Breast epithelium (tissue), 4 donors: ENCODE measurements around the gene RPS2. TPM values are rescaled to one million over a fixed set of nuclear protein-coding genes. Genes with fewer than 3 reads are reported as not detected.
"Not testable (repeated sequence)": the region's sequence is repeated elsewhere in the genome, so short reads cannot be mapped to it uniquely, and the experiment has no call there.

Source experiments
- DNase-seq, 2 donors: peaks; one replicate each; pipeline ENCODE4 v3.0.0-alpha.2; 2019; ENCODE audit warnings: low spot score in 2 of 2
- H3K27ac ChIP-seq, 2 donors: fragments of 200-600 bp; sonication (generic) in 1 of 2; one replicate each; pipeline ENCODE4 v1.5.1; 2016 to 2019; ENCODE audit warnings: mild to moderate bottlenecking in 1 of 2
- H3K27me3 ChIP-seq, 2 donors: fragments of 200-600 bp; sonication (generic) in 1 of 2; one replicate each; pipeline versions ENCODE4 v1.5.1 to v1.6.0; 2017 to 2019; ENCODE audit warnings: control low read depth in 1 of 2, mild to moderate bottlenecking in 1 of 2
- H3K36me3 ChIP-seq: fragments of 200-600 bp; one replicate; pipeline ENCODE4 v1.5.1; 2019
- H3K4me1 ChIP-seq, 2 donors: fragments of 200-600 bp; sonication (generic); one replicate each; pipeline ENCODE4 v1.5.1; 2016 to 2019; ENCODE audit warnings: control low read depth in 1 of 2
- H3K4me3 ChIP-seq, 3 donors: fragments of 200-600 bp; sonication (generic); 1 replicate in 2 of 3; 2 replicates in 1 of 3; pipeline ENCODE4 v1.5.1; 2016 to 2019; ENCODE audit warnings: mild to moderate bottlenecking in 3 of 3, moderate library complexity in 2 of 3
- H3K9me3 ChIP-seq, 2 donors: fragments of 200-600 bp; sonication (generic) in 1 of 2; one replicate each; pipeline ENCODE4 v1.5.1; 2016 to 2019; ENCODE audit warnings: control low read depth in 1 of 2
- CTCF ChIP-seq, 3 donors: fragments of 450-650 bp; IDR thresholded peaks; one replicate each; pipeline ENCODE4 v1.5.1; 2016 to 2017; ENCODE audit warnings: antibody characterized with exemption in 3 of 3, mild to moderate bottlenecking in 3 of 3, moderate library complexity in 3 of 3
- POLR2A ChIP-seq: fragments of 450-650 bp; IDR thresholded peaks from one replicate; pipeline ENCODE4 v1.6.1; 2016; ENCODE audit warnings: antibody characterized with exemption, mild to moderate bottlenecking, moderate library complexity
- POLR2AphosphoS5 ChIP-seq, 3 donors: sonication (generic); formaldehyde crosslinking; IDR thresholded peaks; one replicate each; pipeline ENCODE4 v1.6.1; 2017; ENCODE audit warnings: antibody characterized with exemption in 3 of 3
- intact Hi-C: fragments of 100-400 bp; cut with DNase I; formaldehyde crosslinking; loops from one replicate; pipeline ENCODE4 v1.15.1; 2023; ENCODE audit warnings: low total_unique reads
- total RNA-seq, 3 donors: library from RNA; depleted of rRNA; stranded (reverse); fragments of >200 nt; gene quantifications; one replicate each; pipeline ENCODE4 v1.1.0, GENCODE V29; 2016

Gene RPS2
- total RNA-seq, 3 donors from 2014 or later: 1,340 to 2,607 (median 1,661) TPM

DNA sequence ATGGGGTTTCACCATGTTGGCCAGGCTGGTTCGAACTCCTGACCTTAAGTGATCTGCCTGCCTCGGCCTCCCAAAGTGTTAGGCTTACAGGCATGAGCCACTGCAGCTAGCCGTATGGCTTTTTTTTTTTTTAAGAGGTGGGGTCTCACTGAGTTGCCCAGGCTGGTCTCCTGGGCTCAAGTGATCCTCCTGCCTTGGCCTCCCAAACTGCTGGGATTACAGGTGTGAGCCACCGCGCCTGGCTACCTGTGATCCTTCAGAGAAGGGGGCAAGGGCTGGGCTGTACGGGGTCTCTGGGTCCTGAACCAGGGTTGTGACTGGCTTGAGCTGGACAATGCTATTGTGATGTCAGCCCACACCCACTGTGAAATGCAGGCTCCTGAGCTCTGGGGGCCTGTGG lies 1.8 kb upstream of the RPS2 start, which contains the start of gene RNF151:
Gene RNF151 (plus strand): TSS at position 397 of the 400 bp plus-strand sequence. CDS start 26 bp downstream, outside the sequence.
- Histone ChIP-seq H3K9me3 (no peaks in the 10 kb centered on the region), H3K27ac (peak within 1 kb of the TSS; percentile 98 to 99), H3K27me3 (no peaks in the 10 kb centered on the region), H3K4me3 (peak within 1 kb of the TSS; percentile 91 to 95 (median 94)), H3K4me1 (peaks cover 3 to 10% of the 10 kb centered on the region in 2 donors), H3K36me3 (no peaks in the 10 kb centered on the region)
- DNase-seq: no peak
- intact Hi-C loops: no loop called here
- TF ChIP-seq POLR2A (no peak), CTCF (IDR thresholded peaks at IDR 0.05) (no peak), POLR2AphosphoS5 (IDR thresholded peaks at IDR 0.05) (no peak)

- Histone ChIP-seq H3K4me1 (peaks cover 3 to 12% of the 10 kb centered on the region in 2 donors), H3K4me3 (peak overlapping the region; percentile 91 to 95 (median 94)), H3K36me3 (no peaks in the 10 kb centered on the region), H3K27me3 (no peaks in the 10 kb centered on the region), H3K27ac (peak overlapping the region; percentile 98 to 99), H3K9me3 (no peaks in the 10 kb centered on the region)
- no peak for DNase-seq
- intact Hi-C loops: no loop called here
- TF ChIP-seq POLR2A (no peak), CTCF (IDR thresholded peaks at IDR 0.05) (peak in 1 of 3 donors; percentile 4)
Observed at GRCh38 chr16:1965396-1966001, 873 bp upstream of the RPS2 start.

DNA sequence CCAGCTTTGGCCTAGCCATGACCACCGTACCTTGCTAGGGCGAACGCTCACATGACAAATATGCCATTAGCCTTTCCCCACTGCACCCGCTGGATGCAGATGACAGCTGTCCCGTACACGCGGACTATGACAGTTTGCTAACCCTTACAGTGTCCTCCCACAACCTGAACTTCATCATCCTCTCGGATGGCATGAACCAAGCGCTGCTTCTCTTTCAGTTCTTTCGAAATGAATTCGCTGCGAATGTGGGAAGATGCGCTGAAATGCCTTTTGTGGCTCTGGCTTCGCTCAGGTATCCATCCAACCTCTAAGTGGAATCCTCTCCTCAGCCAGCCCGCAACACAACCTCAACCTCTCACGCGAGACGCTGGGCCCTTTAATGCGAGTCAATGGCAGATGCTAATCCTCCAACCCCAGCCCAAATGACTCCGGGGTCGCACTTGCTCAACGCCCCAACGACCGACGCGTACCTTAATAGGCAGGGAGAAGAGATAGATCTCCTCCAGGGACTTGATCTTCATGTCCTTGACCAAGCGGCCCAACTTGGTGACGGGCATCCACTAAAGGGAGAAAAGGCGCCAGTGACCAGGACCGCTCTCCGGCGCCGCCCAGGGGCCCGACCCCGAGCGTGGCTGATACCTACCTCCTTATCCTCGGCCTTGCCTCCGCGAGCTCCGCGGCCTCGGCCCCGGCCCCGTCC lies 670 bp downstream of the RPS2 start:
- DNase-seq: no peak
- H3K4me1 ChIP-seq: peaks cover 5 to 16% of the 10 kb centered on the region in 2 donors
- intact Hi-C loops: no loop called here
- H3K36me3 ChIP-seq: no peaks in the 10 kb centered on the region
- no peaks in the 10 kb centered on the region for H3K27me3 ChIP-seq
- peak overlapping the region; percentile 91 to 95 (median 94) for H3K4me3 ChIP-seq
- H3K27ac ChIP-seq: peak overlapping the region; percentile 98 to 99
- no peaks in the 10 kb centered on the region for H3K9me3 ChIP-seq
- no peak for TF ChIP-seq CTCF (IDR thresholded peaks at IDR 0.05)
- no peak for TF ChIP-seq POLR2A
- no peak for TF ChIP-seq POLR2AphosphoS5 (IDR thresholded peaks at IDR 0.05)

DNA sequence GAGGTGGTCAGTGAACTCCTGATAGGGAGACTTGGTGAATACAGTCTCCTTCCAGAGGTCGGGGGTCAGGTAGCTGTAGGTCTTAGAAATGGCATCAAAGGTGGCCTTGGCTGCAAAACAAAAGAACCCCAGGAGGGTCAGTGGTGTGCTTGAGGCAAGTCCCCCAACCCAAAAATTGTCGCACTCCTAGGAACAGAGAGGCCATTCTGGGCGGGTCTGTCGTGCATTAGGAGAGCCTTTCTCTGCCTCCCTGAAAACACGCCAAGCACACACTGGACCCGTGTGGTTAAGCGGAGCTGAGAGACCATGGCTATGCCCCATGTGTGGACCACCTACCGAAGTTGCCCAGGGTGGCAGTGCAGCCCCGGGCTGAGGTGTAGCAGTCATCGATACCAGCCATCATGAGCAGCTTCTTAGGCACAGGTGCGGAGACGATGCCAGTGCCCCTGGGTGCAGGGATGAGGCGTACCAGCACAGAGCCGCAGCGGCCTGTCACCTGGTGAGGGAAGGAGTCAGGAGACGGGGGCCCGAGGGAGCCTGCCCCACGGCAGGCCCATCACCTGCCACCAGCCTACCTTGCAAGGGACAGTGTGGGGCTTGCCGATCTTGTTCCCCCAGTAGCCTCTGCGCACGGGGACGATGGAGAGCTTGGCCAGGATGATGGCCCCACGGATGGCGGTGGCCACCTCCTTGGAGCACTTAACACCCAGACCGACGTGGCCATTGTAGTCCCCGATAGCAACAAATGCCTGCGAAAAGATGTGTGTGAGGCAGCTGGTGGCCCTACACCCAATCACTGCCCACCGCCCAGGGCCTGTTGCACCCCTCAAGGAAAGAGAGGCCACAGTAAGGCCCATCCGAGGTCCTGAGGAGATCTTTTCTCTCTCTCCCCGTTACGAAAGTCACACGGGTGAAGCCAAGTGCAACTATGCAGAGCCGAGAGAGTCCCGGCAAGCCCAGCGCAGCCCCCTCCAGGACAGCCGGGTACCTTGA lies 2.2 kb downstream of the RPS2 start:
- intact Hi-C loops, H3K27me3 ChIP-seq, H3K36me3 ChIP-seq, DNase-seq, H3K9me3 ChIP-seq: not testable (repeated sequence)
- peaks cover 5 to 16% of the 10 kb centered on the region in 2 donors for H3K4me1 ChIP-seq
- H3K27ac ChIP-seq: peak overlapping the region in 1 of 2 donors; percentile 17
- H3K4me3 ChIP-seq: peak overlapping the region in 2 of 3 donors; percentile 94 to 95

- Histone ChIP-seq H3K4me1 (peaks cover 5 to 16% of the 10 kb centered on the region in 2 donors), H3K27ac (no peak overlapping the region), H3K36me3 (no peaks in the 10 kb centered on the region), H3K9me3 (no peaks in the 10 kb centered on the region), H3K27me3 (no peaks in the 10 kb centered on the region), H3K4me3 (no peak overlapping the region)
- no peak for TF ChIP-seq CTCF (IDR thresholded peaks at IDR 0.05)
- TF ChIP-seq POLR2A: no peak
- DNase-seq: no peak
- intact Hi-C loops: no loop called here
Observed at GRCh38 chr16:1961651-1962067, 3.0 kb downstream of the RPS2 start.
